Peyer's patch (tissue), 4 donors: ENCODE measurements around the gene ZBTB42. TPM values are rescaled to one million over a fixed set of nuclear protein-coding genes. Genes with fewer than 3 reads are reported as not detected.

Experiments used
- DNase-seq, 3 donors: peaks; one replicate each; pipeline ENCODE4 v3.0.0-alpha.2; 2017 to 2019
- H3K27ac ChIP-seq, 4 donors: fragments of 200-600 bp; sonication (generic); one replicate each; pipeline ENCODE4 v1.5.1; 2016 to 2019
- H3K27me3 ChIP-seq, 2 donors: fragments of 200-600 bp; sonication (generic); one replicate each; pipeline ENCODE4 v1.5.1; 2019
- H3K36me3 ChIP-seq, 3 donors: fragments of 200-600 bp; sonication (generic); one replicate each; pipeline ENCODE4 v1.5.1; 2016 to 2019
- H3K4me1 ChIP-seq, 4 donors: fragments of 200-600 bp; sonication (generic); one replicate each; pipeline ENCODE4 v1.5.1; 2016 to 2019
- H3K4me3 ChIP-seq, 4 donors: fragments of 200-600 bp; sonication (generic); 1 replicate in 3 of 4; 2 replicates in 1 of 4; pipeline ENCODE4 v1.5.1; 2016 to 2019; ENCODE audit warnings: mild to moderate bottlenecking in 1 of 4
- H3K9me3 ChIP-seq, 4 donors: fragments of 200-600 bp; sonication (generic); one replicate each; pipeline ENCODE4 v1.5.1; 2016 to 2019; ENCODE audit warnings: mild to moderate bottlenecking in 1 of 4
- POLR2A ChIP-seq, 2 donors: fragments of 450-650 bp; IDR thresholded peaks; one replicate each; pipeline ENCODE4 v1.5.1; 2017; ENCODE audit warnings: antibody characterized with exemption in 2 of 2, mild to moderate bottlenecking in 2 of 2, moderate library complexity in 2 of 2
- total RNA-seq, 4 donors: library from RNA; depleted of rRNA; stranded (reverse); fragments of >200 nt; gene quantifications; one replicate each; pipeline ENCODE4 v1.1.0, GENCODE V29; 2016
- TF ChIP-seq, protein P1 (sequence below), 6 experiments: fragments of 450-650 bp in 4 of 6; fragments of 200-600 bp in 2 of 6; sonication (generic) in 1 of 6; IDR thresholded peaks; one replicate each; pipeline ENCODE4 v1.5.1; 2017 to 2019; ENCODE audit warnings: antibody characterized with exemption in 6 of 6, mild to moderate bottlenecking in 3 of 6, moderate library complexity in 1 of 6

The ZBTB42 gene
- total RNA-seq, 4 donors from 2014 or later = 2.5 to 14.7 (median 10.9) TPM

GRCh38 chr14:104770851-104771272 is 30.0 kb upstream of the ZBTB42 start:
- peaks cover 0 to 53% (median 0%) of the 10 kb centered on the region in 3 donors for H3K36me3 ChIP-seq
- H3K4me1 ChIP-seq = peaks cover 0 to 10% (median 2%) of the 10 kb centered on the region in 4 donors
- no peaks in the 10 kb centered on the region for H3K9me3 ChIP-seq
- H3K27me3 ChIP-seq = no peaks in the 10 kb centered on the region
- TF ChIP-seq, protein P1, sequence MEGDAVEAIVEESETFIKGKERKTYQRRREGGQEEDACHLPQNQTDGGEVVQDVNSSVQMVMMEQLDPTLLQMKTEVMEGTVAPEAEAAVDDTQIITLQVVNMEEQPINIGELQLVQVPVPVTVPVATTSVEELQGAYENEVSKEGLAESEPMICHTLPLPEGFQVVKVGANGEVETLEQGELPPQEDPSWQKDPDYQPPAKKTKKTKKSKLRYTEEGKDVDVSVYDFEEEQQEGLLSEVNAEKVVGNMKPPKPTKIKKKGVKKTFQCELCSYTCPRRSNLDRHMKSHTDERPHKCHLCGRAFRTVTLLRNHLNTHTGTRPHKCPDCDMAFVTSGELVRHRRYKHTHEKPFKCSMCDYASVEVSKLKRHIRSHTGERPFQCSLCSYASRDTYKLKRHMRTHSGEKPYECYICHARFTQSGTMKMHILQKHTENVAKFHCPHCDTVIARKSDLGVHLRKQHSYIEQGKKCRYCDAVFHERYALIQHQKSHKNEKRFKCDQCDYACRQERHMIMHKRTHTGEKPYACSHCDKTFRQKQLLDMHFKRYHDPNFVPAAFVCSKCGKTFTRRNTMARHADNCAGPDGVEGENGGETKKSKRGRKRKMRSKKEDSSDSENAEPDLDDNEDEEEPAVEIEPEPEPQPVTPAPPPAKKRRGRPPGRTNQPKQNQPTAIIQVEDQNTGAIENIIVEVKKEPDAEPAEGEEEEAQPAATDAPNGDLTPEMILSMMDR (IDR thresholded peaks at IDR 0.05) = peak; percentile 8 to 38 (median 33)
- TF ChIP-seq POLR2A (IDR thresholded peaks at IDR 0.05) = no peak
- H3K27ac ChIP-seq = no peak overlapping the region
- no peak for DNase-seq
- H3K4me3 ChIP-seq = no peak overlapping the region

DNA sequence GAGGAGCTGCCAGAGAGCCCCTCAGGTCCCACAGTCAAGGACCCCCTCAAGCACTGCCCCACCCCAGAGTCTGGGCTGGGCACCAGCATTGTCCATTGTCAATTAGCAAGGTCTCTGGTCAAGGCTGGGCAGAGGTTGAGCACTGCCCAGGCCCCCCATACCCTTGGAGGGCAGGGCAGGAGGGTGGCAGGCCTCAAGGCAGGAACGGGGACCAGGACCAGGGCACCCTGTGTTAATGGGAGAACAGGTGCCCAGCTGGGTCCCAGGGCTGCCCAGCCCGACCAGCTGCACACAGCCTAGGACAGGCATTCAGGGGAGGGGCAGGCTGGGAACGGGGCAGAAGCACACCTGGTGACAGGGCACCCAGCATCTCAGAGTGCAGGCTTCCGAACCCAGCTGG is 29.5 kb upstream of the ZBTB42 start:
- Histone ChIP-seq H3K4me1 (peaks cover 0 to 10% (median 2%) of the 10 kb centered on the region in 4 donors), H3K27me3 (no peaks in the 10 kb centered on the region), H3K36me3 (peaks cover 0 to 58% (median 0%) of the 10 kb centered on the region in 3 donors), H3K4me3 (no peak overlapping the region), H3K9me3 (no peaks in the 10 kb centered on the region), H3K27ac (no peak overlapping the region)
- TF ChIP-seq POLR2A (IDR thresholded peaks at IDR 0.05) = no peak
- TF ChIP-seq, protein P1 (IDR thresholded peaks at IDR 0.05) = no peak
- no peak for DNase-seq

- Histone ChIP-seq H3K27me3 (no peaks in the 10 kb centered on the region), H3K4me3 (no peak overlapping the region), H3K36me3 (peaks cover 0 to 65% (median 0%) of the 10 kb centered on the region in 3 donors), H3K9me3 (no peaks in the 10 kb centered on the region), H3K4me1 (peaks cover 0 to 10% (median 2%) of the 10 kb centered on the region in 4 donors), H3K27ac (no peak overlapping the region)
- no peak for DNase-seq
- no peak for TF ChIP-seq POLR2A (IDR thresholded peaks at IDR 0.05)
These were observed 28.8 kb upstream of the ZBTB42 start for GRCh38 chr14:104771918-104772706.

DNA sequence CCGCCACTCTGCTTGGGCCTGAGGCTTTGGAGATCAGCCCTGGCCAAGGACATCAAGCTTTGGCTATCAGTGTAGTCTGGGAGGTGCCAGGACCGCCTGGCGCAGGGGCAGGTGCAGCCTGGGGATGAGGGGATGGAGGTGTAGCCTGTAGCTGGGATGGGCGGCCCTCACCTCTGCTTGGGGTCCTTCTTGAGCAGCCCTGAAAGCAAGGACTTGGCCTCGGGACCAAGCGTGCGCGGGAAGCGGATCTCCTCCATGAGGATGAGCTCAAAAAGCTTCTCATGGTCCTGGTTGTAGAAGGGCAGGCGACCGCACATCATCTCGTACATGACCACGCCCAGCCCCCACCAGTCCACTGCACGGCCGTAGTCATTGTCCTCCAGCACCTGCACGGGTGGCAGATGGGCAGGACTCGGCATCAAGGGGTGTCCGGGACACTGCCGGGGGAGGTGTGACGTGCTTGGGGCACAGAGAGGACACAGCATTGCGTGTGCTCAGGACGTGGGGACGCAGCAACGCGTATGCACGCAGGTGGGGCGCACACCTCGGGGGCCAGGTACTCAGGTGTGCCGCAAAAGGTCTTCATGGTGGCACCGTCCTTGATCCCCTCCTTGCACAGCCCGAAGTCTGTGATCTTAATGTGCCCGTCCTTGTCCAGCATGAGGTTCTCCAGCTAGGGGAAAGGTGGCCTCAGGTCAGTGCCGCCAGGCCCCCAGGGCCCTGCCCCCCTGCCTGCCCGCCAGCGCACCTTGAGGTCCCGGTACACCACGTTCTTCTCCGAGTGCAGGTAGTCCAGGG is 28.0 kb upstream of the ZBTB42 start:
- H3K9me3 ChIP-seq = no peaks in the 10 kb centered on the region
- H3K4me1 ChIP-seq = peaks cover 0 to 10% (median 2%) of the 10 kb centered on the region in 4 donors
- DNase-seq = no peak
- no peak overlapping the region for H3K27ac ChIP-seq
- no peak overlapping the region for H3K4me3 ChIP-seq
- TF ChIP-seq POLR2A (IDR thresholded peaks at IDR 0.05) = no peak
- TF ChIP-seq, protein P1 (IDR thresholded peaks at IDR 0.05) = no peak
- no peaks in the 10 kb centered on the region for H3K27me3 ChIP-seq
- H3K36me3 ChIP-seq = peaks cover 0 to 65% (median 0%) of the 10 kb centered on the region in 3 donors

DNA sequence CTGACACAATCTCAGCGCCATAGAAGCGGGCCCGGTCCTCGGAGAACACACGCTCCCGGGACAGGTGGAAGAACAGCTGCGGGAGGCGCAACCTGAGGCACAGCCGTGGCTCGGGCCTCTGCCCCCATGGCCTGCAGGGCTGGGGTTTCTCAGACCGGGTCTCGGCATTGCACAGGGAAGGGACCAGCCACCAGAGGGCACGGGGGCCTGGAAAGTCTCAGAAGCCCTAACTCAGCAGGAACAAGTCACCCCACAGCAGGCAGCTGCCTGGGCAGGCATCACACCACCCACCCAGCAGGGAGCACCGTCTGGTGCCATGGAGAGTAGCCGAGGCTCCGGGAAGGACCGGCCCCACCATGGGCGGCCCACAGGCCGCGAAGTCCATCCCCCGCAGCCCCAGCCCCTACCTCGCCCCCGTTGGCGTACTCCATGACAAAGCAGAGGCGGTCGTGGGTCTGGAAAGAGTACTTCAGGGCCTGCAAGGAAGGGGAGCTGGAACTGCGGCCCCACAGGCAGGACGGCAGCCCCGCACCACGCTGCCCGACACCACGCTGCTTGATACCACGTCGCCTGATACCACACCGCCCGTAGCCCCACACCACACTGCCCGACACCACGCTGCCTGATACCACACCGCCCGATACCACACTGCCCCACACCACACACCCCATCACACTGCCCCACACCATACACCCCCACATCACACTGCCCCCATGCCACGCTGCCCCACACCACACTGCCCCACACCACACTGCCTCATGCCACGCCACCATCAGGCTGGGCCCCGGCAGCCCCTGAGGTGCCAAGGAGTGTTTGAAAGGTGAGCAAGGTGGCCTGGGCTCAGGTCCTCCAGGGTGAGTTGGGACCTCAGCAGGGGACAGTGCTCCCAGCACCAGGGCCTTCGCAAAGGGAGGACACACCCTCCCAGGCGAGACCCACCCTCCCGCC is 27.1 kb upstream of the ZBTB42 start:
- Histone ChIP-seq H3K27me3 (no peaks in the 10 kb centered on the region), H3K27ac (no peak overlapping the region), H3K9me3 (no peaks in the 10 kb centered on the region), H3K4me1 (peaks cover 0 to 3% (median under 1%) of the 10 kb centered on the region in 4 donors), H3K36me3 (peaks cover 0 to 65% (median 0%) of the 10 kb centered on the region in 3 donors), H3K4me3 (no peak overlapping the region)
- DNase-seq = no peak
- TF ChIP-seq, protein P1 (IDR thresholded peaks at IDR 0.05) = no peak
- no peak for TF ChIP-seq POLR2A (IDR thresholded peaks at IDR 0.05)
